Measurements from ENCODE around the gene SERTAD2.

- TF ChIP-seq POLR2A (IDR thresholded peaks at IDR 0.05; ENCODE audit: low read depth, low read length) (no peak), POLR2AphosphoS5 (IDR thresholded peaks at IDR 0.05; ENCODE audit: low read depth, low read length) (no peak)
Measured at GRCh38 chr2:64581777-64582539, 71.8 kb downstream of the SERTAD2 start.

Data from GM12891 (cell line).